ENCODE measurements around the gene TAF5L.
"Not testable (repeated sequence)": the region's sequence is repeated elsewhere in the genome, so short reads cannot be mapped to it uniquely, and the experiment has no call there.

TAF5L gene

DNA sequence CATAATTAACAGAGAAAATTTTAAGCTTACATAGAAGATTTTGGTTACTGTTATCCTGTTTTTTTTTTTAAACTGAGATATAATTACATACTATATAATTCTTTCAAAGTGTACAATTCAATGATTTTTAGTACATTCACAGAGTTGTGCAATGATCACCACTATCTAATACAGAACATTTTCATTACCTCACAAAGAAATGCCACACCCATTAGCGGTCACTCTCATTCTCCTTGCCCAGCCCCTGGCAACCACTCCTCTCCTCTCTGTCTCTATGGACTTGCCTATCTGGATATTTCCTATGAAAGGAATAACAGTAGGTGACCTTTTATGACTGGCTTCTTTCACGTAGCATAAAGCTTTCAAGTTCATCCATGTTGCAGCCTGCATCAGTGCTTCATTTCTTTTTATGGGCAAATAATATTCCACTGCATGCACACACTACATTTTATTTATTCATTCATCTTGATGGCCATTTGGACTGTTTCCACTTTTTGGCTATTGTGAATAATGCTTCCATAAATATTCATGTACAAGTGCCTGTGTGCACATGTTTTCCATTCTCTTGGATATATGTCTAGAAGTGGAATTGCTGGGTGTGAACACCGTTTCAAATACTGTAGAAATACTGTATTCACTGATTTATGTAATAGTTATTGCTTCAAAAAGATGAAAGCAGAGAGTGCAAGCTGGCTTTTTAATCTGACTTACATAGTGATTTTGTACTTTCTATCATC, 26.5 kb downstream of the TAF5L start:
- no peak for DNase-seq

DNA sequence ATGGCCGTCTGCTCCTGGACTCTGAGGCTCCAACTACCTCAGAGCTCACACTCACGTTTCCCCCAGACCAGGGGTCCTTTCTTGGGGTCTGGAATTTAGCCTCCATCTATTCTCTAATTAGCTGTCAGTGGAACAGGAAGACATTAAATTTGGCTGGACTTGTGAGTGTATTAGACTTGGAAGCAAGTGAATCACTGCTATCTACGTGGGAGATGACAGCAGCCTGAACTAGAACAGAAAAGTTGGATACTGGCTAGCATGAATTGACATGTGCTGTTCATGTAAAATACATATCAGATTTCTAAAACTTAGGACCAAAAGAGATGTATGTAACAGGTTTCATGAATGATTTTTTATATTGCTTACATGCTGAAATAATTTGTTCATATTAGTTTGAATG, 28.0 kb downstream of the TAF5L start:
- DNase-seq, result no peak

DNA sequence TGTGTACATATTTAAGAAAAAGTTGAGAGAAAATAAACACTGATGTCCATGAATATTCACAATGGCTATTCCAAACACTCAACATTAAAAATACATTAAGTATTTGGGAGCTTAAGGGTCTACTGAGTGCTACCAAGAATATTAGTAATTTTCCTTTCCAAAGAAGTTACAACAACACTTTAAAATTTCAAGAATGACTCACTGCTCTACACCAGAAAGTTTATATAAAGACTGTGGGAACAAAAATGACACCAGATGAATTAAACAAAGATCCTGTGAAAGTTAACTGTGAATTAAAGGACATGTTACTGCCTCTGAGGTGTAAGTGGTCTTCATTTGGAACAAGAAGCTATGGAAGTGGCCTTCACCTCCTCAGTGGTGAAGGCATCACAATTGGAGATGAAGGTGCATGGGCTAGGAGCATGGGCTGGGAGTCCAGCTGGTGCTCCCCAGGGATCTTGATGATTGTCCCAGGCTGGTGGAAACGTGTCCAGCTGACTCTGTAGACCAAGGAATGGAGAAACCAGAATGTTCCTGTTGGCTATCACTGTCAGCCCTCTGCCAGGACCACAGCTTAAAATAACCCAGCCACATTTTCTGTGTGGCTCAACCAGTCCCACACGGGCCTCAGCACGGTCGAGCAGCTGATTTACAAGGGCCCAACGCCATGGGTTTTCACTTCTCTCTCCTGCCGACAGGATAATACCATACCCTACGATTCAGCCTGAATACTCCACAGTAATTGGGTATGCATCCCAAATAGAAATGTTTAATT, 28.8 kb downstream of the TAF5L start:
- DNase-seq, result no peak

DNA sequence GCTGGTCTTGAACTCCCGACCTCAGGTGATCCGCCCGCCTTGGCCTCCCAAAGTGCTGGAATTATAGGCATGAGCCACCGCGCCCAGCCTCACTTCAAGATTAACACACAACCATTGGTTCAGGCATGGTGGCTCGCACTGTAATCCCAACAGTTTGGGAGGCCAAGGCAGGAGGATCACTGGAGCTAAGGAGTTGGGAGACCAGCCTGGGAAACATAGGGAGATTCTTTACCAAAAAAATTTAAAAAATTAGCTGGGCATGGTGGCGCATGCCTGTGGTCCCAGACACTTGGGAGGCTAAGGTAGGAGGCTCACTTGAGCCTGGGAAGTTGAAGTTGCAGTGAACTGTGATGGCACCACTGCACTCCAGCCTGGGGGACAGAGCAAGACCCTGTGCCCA, 30.0 kb downstream of the TAF5L start:
- DNase-seq, result not testable (repeated sequence)

DNA sequence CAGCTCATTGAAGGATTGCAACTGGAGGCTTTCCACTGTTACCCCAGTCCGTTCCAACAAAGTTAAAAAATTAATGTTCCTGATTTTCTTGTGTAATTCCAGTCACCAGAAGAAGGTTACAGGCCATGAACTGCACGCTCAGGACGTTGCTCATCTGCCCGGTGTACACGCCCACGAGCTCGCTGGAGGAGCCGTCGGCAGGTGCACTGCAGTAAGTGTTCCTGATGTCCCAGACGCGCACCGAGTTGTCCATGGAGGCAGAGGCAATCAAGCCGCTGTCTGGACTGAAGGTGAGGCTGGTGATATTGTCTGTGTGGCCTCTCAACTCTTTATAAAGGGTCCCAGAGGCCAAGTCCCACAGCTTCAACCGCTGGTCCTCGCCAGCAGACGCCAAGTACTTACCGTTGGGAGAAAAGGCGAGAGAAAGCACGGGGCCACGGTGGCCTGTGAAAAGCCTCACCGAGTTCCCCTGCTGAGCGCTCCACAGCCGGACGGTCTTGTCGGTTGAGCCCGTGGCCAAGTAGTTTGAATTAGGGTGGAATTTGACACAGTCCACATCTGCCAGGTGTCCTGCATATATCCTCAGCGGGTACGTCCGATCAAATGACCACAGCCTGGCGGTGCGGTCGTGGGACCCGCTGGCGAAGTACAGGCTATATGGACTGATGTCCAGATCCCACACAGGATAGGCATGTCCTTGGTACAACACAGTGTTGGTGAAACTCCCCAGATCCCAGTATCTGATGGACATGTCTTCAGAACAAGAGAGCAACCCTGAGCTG, 31.5 kb downstream of the TAF5L start:
- DNase-seq, result no peak

DNA sequence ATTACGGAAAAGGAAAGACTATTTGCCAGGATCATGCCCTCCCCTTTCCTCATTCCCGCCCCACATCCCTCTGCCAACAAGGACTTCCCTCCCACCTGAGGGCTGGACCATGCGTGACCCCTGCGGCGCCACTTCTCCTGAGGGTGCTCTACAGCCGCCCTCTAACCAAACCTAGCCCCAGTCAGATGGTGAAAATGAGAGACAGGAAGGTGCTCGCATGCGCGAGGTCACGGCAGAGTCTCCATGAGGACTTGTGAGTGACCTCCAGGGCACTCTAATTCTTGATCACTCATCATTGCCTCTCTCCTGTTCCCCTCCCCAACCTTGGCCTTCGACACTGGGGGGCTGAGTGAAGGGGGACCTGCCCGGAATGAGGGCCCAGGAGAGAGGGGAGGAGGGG, 32.1 kb downstream of the TAF5L start:
- DNase-seq, result no peak

DNA sequence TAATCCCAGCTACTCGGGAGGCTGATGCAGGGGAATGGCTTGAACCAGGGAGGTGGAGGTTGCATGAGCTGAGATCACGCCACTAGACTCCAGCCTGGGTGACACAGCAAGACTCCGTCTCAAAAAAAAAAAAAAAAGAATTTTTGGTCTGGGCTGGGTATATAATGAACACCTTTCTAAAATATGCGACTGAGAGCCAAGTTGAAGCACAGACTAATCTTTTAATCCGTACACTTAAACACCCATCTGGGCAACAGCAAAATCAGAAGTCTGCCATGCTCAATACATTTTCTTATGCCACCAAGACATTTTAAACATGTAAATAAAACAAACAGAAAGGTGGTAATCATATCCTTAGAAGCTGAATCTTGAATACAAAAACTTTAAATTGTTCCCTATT, 35.8 kb downstream of the TAF5L start:
- DNase-seq, result no peak

DNA sequence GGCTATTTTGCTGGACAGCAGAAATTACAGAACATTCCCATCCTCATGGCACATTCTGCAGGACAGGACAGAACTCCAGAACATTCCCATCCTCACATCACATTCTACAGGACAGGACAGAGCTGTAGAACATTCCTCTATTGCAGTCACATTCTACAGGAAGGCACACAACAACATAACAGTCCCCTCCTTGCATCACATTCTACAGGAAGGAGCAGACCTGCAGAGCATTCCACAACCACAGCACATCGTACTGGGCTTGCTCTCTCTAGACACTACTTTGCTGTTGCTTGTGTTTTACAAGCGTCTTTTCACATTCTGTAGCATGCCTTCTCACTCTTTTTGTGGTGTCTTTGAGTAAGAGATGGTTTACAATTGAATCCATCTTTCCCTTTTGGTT, 40.6 kb downstream of the TAF5L start:
- DNase-seq, result no peak

DNA sequence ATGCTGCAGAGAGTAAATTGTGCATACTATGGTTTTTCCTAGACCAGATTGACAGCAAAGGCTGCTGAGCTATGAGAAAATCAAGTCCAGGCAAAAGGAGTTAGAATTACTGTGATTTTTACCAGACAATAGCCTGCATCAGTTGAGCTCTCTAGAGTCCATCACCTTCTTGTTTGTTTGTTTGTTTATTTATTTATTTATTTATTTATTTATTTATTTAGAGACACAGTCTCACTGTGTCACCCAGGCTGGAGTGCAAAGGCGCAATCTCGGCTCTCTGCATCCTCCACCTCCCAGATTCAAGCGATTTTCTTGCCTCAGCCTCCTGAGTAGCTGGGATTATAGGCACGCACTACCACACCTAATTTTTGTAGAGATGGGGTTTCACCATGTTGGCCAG, 43.2 kb downstream of the TAF5L start:
- DNase-seq, result no peak

DNA sequence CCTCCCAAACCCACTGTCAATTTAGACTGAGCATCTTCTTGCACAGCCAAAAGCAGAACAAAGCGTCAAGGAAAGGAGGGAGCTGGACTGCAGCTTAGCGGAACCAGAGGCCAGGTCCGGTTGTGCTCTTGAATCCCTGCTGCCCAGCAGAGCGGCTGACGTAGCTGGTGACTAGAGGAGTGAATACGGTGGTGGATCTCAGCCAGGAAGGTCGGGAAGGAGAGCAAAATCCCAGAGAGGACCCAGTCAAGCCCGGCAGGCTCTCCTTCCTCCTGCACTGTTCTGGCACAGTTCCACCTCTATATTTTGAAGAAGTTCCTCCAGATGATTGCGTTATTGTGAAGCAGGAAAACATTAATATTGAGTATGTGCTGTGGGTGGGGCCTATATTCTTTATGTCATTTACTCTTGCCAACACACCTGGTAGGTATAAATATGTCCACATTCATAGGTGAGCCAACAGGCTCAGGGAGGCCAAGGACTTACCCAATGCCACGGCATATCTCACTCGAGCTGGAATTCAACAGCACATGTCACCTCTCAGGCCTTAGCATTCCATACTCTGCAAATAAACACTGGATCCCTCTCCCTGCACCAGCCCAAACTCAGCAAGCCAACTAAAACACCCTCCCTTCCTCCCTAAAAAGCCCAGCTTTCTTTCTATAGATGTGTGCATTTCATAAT, 43.8 kb downstream of the TAF5L start:
- no peak for DNase-seq

DNA sequence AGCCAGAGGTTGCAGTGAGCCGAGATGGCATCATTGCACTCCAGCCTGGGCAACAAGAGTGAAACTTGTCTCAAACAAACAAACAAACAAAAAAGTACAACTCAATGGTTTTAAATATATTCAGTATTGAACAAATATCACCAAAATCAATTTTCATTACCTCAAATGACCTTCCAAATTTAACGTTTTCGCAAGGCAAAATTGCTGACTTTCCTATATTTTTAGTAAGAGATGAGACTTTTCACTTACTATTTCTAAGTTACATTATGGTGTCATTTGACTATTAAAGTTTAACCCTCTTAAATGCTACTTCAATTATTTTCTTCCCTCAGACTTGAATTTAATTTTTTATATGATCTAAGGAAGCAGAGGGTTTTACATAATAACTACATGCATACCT, 44.4 kb downstream of the TAF5L start:
- no peak for DNase-seq

DNA sequence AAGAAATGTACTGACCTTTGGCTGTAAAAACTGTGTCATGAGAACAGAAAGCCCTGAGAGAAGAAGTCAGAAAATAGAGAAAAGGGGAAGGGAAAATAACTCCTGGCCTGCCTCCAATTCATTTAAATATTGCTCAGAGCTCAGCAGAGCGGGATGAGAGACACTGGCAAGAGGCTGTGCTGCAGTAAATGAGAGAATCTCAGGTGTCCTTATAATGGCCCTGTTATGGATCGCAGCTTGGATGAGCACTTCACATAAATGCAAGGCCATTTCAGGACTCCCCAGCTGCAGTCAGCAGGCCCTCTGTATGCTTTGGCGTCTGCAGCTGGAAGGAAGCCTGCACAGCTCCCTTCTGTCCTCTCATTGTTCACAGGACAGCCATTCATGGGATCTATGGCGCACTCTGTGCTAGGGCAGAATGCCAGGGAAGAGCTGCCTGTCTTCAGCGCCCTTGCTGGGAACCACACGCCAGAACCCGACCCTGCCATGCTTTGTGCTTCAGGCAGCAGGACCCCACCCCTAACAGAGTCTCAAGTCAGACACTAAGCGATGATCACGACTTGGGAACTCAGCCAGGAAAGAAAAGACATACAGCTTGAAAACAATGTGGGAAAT, 46.8 kb downstream of the TAF5L start:
- no peak for DNase-seq

DNA sequence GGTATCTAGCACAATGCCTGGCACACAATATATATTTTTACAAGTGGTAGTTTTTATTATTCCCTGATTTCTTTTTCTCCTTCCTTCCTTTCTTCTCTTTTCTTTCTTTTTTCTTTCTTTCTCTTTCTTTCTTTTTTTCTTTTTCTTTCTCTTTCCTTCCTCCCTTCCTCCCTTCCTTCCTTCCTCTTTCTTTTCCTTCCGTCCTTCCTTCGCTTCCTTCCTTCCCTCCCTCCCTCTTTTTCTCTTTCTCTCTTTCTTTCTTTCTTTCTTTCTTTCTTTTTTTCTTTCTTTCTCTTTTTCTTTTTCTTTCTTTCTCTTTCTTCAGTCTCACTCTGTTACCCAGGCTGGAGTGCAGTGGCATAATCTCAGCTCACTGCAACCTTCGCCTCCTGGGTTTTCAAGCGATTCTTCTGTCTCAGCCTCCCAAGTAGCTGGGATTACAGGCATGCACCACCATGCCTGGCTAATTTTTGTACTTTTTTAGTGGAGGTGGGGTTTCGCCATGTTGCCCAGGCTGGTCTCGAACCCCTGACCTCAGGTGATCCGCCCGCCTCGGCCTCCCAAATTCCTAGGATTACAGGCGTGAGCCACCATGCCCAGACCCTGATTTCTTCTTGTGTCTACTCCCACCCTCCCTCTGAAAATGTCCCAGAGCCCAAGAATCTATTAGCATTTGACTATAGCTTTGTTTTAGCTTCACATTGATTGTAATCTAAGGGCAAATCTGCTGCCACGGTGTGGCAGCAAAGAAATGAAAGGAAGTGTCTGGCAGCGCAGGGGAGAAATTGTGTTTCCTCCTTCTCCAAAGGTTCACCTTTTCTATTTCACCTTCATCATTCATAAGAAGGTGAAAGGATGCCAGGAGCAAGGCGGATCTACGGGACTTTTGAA, 47.5 kb downstream of the TAF5L start:
- DNase-seq, result no peak

DNA sequence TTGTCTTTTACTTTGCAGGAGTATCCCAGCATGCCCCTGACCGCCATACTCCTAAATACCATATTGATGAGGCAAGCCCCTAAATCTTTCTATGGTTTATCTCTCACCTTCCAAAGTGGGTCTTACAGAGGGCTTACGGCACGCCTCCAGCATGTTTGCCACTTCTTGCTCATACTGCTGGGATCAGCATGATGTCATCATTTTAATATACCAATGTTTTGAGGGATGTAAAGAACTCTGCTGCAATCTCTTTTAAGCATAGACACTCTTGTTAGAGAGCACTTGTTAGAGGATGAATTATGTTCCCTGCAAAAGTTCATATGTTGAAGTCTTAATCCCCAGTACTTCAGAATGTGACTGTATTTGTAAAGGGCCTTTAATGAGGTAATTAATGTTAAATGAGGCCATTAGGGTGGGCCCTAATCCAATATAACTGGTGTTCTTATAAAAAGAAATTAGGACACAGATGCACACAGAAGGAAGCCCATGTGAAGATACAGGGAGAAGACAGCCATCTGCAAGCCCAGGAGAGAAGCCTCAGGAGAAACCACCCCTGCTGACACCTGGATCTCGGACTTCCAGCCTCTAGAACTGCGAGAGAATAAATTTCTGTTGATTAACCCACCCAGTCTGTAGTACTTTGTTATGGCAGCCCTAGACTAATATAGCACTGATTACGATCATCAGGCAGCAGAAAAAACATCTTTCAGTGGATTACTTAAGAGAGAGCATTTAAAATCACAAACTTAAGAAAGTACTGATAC, 51.1 kb downstream of the TAF5L start:
- no peak for DNase-seq

DNA sequence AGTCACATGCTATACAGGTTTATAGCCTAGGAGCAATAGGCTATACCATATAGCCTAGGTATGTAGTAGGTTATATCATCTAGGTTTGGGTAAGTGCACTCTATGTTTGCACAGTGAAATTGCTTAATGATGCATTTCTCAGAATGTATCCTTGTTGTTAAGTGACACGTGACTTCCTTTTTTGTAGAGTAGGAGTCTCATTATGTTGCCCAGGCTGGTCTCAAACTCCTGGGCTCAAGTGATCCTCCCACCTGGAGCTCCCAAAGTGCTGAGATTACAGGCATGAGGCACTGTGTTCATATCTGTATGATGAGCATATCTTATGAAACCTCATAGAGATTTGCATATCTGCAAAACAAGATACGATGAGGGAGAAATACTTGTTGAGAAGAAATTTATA, 53.6 kb downstream of the TAF5L start:
- DNase-seq, result no peak

DNA sequence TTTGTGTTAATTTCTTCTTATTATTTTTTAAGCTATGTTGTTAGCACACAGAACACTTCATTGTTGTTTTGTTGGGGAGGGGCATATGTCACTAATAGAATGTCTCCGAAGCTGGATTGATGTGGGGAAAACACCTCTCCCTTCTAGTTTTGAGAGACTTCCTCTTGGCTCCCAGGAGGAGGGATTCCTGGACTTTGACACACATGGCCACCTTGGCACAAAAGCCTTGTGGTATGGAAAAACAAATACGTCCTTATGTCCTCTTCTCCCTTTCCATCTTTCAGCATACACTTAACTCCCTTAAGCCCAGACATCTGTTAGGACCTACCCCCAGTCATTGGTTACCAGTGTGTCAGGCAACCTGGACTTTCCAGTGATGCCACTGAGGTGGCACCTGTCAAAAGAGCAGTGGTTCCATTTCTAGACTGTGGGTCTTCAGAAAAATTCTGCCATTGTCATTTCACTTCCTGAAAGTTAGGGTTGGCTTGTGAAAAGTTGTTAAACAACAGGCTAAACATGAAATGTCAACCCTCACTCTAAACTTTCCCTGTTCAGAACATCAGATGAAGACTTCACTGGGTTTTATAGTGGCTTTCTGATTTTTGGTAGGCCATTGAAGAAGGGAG, 54.9 kb downstream of the TAF5L start:
- DNase-seq, result no peak

DNA sequence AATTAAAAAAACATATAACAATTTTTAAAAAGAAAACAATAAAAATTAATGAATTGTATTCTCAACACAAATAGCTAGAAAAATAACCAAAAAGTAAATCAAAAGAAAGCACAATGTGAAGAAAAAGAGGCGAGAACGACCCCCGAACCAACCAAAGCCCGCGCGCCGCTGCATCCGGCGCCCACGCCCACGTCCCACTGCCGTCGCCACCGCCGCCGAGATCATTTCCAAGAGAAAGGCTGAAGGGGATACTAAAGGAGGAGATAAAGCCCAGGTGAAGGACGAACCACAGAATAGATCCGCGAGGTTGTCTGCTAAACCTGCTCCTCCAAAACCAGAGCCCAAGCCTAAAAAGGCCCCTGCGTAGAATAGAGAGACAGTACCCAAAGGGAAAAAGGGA, 55.6 kb downstream of the TAF5L start:
- DNase-seq, result no peak

DNA sequence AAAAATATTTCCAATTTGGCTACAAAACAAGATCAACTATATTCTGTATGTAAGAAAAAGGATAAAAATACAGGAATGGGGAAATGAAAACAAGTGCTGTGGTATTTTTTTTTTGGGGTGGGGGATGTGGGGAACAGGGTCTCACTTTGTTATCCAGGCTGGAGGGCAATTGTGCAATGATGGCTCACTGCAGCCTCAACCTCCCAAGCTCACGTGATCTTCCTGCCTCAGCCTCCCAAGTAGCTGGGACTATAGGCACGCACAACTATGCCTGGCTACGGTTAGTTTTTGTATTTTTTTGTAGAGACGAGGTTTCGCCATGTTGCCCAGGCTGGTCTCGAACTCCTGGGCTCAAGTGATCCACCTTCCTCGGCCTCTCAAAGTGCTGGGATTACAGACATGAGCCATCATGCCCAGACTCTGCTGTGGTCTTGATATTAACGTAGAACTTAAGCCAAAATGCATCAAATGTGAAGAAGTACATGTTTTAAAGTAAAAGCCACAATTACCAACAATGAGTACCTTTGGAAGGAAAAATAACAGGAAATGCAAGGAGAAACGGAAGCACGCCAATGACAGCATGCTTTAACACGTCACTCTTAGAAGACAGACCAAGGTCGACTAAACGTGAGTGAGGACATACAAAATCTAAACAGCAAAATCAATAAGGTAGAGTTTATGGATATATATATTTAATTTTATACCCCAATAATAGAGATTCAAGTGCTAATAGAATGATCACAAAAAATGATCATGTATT, 58.6 kb downstream of the TAF5L start:
- no peak for DNase-seq

DNA sequence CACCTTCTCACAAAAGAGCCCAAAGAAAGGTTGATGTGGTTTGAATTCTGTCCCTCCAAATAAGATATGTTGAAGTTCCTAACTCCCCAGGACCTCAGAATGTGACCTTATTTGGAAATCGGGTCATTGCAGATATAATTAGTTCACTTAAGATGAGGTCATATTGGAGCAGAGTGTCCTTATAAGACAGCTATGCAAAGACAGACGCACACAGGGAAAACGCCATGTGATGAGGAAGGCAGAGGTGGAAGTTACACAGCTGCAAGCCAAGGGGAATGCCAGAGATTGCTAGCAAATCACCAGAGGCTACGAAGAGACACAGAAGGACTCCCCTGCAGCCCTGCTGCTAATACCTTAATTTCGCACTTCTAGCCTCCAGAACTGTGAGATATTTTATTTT, 62.2 kb downstream of the TAF5L start:
- DNase-seq, result no peak

DNA sequence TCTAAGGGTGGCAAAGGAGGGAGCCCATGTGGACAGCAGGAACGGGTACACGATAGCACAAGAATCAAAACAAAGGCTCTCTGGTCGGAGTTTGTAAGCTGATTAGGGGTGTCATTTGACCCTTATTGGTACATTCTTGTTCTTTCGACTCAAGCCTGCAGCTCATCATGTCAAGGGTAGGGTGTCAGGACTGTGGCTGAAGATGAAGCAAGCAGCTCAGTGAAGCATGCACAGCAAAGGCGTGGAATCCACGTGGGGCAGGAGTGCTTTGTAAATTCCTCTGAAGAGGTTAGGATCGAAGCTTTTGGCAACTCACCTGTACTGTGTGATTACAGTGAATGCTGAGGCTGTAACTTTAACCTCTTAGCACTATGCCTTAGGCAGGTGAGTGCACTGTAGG, 62.7 kb downstream of the TAF5L start:
- DNase-seq, result no peak

Data from stimulated activated CD4-positive, alpha-beta T cell treated with anti-CD3 and anti-CD28 coated beads, Interleukin-2, amount 100 ng/mL, for 24 hours (primary cell).